Endodermal cell (in vitro differentiated cells): ENCODE results near the gene SARNP. TPM values are rescaled to one million over a fixed set of nuclear protein-coding genes. Genes with fewer than 3 reads are reported as not detected.
"Not testable (repeated sequence)": the region's sequence is repeated elsewhere in the genome, so short reads cannot be mapped to it uniquely, and the experiment has no call there.

Source experiments
- DNase-seq: peaks from one replicate; pipeline ENCODE4 v3.0.0-alpha.2; 2017
- H3K27ac ChIP-seq: 2 replicates; pipeline ENCODE4 v1.5.1; 2013; ENCODE audit warnings: mild to moderate bottlenecking, low read depth, low read length, moderate library complexity
- H3K27me3 ChIP-seq: 2 replicates; pipeline ENCODE4 v1.6.1; 2013; ENCODE audit warnings: mild to moderate bottlenecking, low read length, moderate library complexity; ENCODE audit not compliant: insufficient read depth, control insufficient read depth, poor library complexity, severe bottlenecking
- H3K36me3 ChIP-seq: 2 replicates; pipeline ENCODE4 v1.7.0; 2013; ENCODE audit warnings: mild to moderate bottlenecking, low read length, moderate library complexity; ENCODE audit not compliant: control insufficient read depth, insufficient read depth
- H3K4me1 ChIP-seq: one replicate; pipeline ENCODE4 v1.7.0; 2013; ENCODE audit warnings: low read length; ENCODE audit not compliant: control insufficient read depth, insufficient read depth
- H3K4me3 ChIP-seq: 2 replicates; pipeline ENCODE4 v1.5.1; 2013; ENCODE audit warnings: mild to moderate bottlenecking, low read length, moderate library complexity
- H3K9ac ChIP-seq: 2 replicates; pipeline ENCODE4 v1.6.1; 2013; ENCODE audit warnings: mild to moderate bottlenecking, low read length, moderate library complexity; ENCODE audit not compliant: poor library complexity, severe bottlenecking; ENCODE audit errors: extremely low read depth
- H3K9me3 ChIP-seq: 2 replicates; pipeline ENCODE4 v1.6.1; 2013; ENCODE audit warnings: mild to moderate bottlenecking, low read length, moderate library complexity; ENCODE audit not compliant: control insufficient read depth
- H3K27ac Mint-ChIP-seq: 2 replicates; pipeline ENCODE4 v1.8.0; 2020; ENCODE audit warnings: mixed read lengths
- H3K27me3 Mint-ChIP-seq: 2 replicates; pipeline ENCODE4 v1.8.0; 2021; ENCODE audit warnings: mild to moderate bottlenecking, mixed read lengths; ENCODE audit not compliant: insufficient read depth
- H3K36me3 Mint-ChIP-seq: 2 replicates; pipeline ENCODE4 v1.8.0; 2020; ENCODE audit warnings: low read depth, mixed read lengths
- H3K4me1 Mint-ChIP-seq: 2 replicates; pipeline ENCODE4 v1.8.0; 2020; ENCODE audit warnings: mixed read lengths
- H3K4me3 Mint-ChIP-seq: 2 replicates; pipeline ENCODE4 v1.8.0; 2020; ENCODE audit warnings: mild to moderate bottlenecking, moderate library complexity, mixed read lengths
- H3K9me3 Mint-ChIP-seq: 2 replicates; pipeline ENCODE4 v1.8.0; 2020; ENCODE audit warnings: mild to moderate bottlenecking, mixed read lengths
- CTCF ChIP-seq: fragments of 200-600 bp; sonication (generic); conservative IDR thresholded peaks from 2 replicates; pipeline ENCODE4 v1.5.0; 2021; ENCODE audit warnings: antibody characterized with exemption, mild to moderate bottlenecking
- WGBS, 2 experiments: methylation state at CpG; one replicate each; pipeline versions ENCODE4 v1.1.5 to v1.1.7; 2013; ENCODE audit warnings: missing lambda C conversion rate in 2 of 2, mixed read lengths in 1 of 2; ENCODE audit not compliant: insufficient coverage in 1 of 2, insufficient read length in 1 of 2; 5-methylcytosine and 5-hydroxymethylcytosine counted together
- total RNA-seq, 2 donors: library from RNA; stranded (reverse); fragmentation: NEBNext Ultra II Directional in 1 of 2; extraction: Animal tissue kit (Norgen Biotek cat#: 25700) in 1 of 2; gene quantifications; 2 replicates in 1 of 2; 3 replicates in 1 of 2; pipeline ENCODE4 v1.2.1, GENCODE V29; 2021

The SARNP gene
- total RNA-seq, 2 donors from 2014 or later: 95.7 to 119 TPM

- Mint-ChIP-seq H3K4me1 (peaks cover 36% of the 10 kb centered on the region), H3K27me3 (no peaks in the 10 kb centered on the region), H3K36me3 (peaks cover 64% of the 10 kb centered on the region), H3K9me3 (peaks cover 13% of the 10 kb centered on the region), H3K27ac (no peak overlapping the region), H3K4me3 (no peak overlapping the region)
- peaks cover 74% of the 10 kb centered on the region for H3K36me3 ChIP-seq
- H3K27me3 ChIP-seq: no peaks in the 10 kb centered on the region
- DNase-seq: no peak
- TF ChIP-seq CTCF: no peak
- no peak overlapping the region for H3K27ac ChIP-seq
- 87 to 96% methylated on average over 5 to 6 of the region's 6 CpGs for WGBS, 2 experiments
- peaks cover 22% of the 10 kb centered on the region for H3K9me3 ChIP-seq
- no peak overlapping the region for H3K4me3 ChIP-seq
- peaks cover 24% of the 10 kb centered on the region for H3K4me1 ChIP-seq
- H3K9ac ChIP-seq: no peak overlapping the region
Observed at GRCh38 chr12:55760663-55761062, 56.9 kb downstream of the SARNP start.

- H3K27ac Mint-ChIP-seq, H3K4me3 Mint-ChIP-seq, H3K27ac ChIP-seq, H3K27me3 ChIP-seq, H3K9ac ChIP-seq, H3K27me3 Mint-ChIP-seq, H3K4me3 ChIP-seq, DNase-seq: not testable (repeated sequence)
- H3K4me1 ChIP-seq: peaks cover 34% of the 10 kb centered on the region
- Mint-ChIP-seq H3K9me3 (peaks cover 13% of the 10 kb centered on the region), H3K36me3 (peaks cover 69% of the 10 kb centered on the region), H3K4me1 (peaks cover 52% of the 10 kb centered on the region)
- peaks cover 22% of the 10 kb centered on the region for H3K9me3 ChIP-seq
- WGBS, 2 experiments: 80 to 98% methylated on average over 4 of the region's 4 CpGs
- peaks cover 74% of the 10 kb centered on the region for H3K36me3 ChIP-seq
Observed at GRCh38 chr12:55758575-55758974, 58.9 kb downstream of the SARNP start.

GRCh38 chr12:55757701-55758100, 59.8 kb downstream of the SARNP start:
- H3K36me3 ChIP-seq: peaks cover 77% of the 10 kb centered on the region
- H3K4me3 ChIP-seq: no peak overlapping the region
- Mint-ChIP-seq H3K27ac (peak overlapping the region; percentile 91), H3K4me3 (no peak overlapping the region), H3K4me1 (peaks cover 50% of the 10 kb centered on the region), H3K36me3 (peaks cover 68% of the 10 kb centered on the region), H3K27me3 (no peaks in the 10 kb centered on the region), H3K9me3 (peaks cover 13% of the 10 kb centered on the region)
- peaks cover 32% of the 10 kb centered on the region for H3K4me1 ChIP-seq
- no peak overlapping the region for H3K9ac ChIP-seq
- no peak for TF ChIP-seq CTCF
- no peak for DNase-seq
- WGBS, 2 experiments: 54 to 57% methylated on average over 1 to 2 of the region's 2 CpGs
- no peaks in the 10 kb centered on the region for H3K27me3 ChIP-seq
- H3K27ac ChIP-seq: peak overlapping the region; percentile 50
- H3K9me3 ChIP-seq: peaks cover 22% of the 10 kb centered on the region

GRCh38 chr12:55755246-55755645, 62.3 kb downstream of the SARNP start:
- H3K36me3 ChIP-seq: peaks cover 86% of the 10 kb centered on the region
- no peak for TF ChIP-seq CTCF
- H3K27me3 ChIP-seq: no peaks in the 10 kb centered on the region
- Mint-ChIP-seq H3K36me3 (peaks cover 71% of the 10 kb centered on the region), H3K27ac (peak overlapping the region; percentile 64), H3K4me1 (peaks cover 42% of the 10 kb centered on the region), H3K27me3 (no peaks in the 10 kb centered on the region), H3K4me3 (no peak overlapping the region), H3K9me3 (peaks cover 10% of the 10 kb centered on the region)
- WGBS, 2 experiments: 66 to 94% methylated on average over 2 of the region's 2 CpGs
- peaks cover 16% of the 10 kb centered on the region for H3K9me3 ChIP-seq
- DNase-seq: no peak
- peaks cover 29% of the 10 kb centered on the region for H3K4me1 ChIP-seq
- H3K4me3 ChIP-seq: no peak overlapping the region
- H3K27ac ChIP-seq: peak overlapping the region; percentile 28
- peak overlapping the region; percentile 41 for H3K9ac ChIP-seq
